NCI-H1092 treated with DMSO at 0.1 percent for 48 hours (cell line): Measurements from ENCODE around the gene H19.

Experiments
- DNase-seq: peaks from one replicate; lab custom pipeline; 2025; lab: John Stamatoyannopoulos, UW

The H19 gene

DNA sequence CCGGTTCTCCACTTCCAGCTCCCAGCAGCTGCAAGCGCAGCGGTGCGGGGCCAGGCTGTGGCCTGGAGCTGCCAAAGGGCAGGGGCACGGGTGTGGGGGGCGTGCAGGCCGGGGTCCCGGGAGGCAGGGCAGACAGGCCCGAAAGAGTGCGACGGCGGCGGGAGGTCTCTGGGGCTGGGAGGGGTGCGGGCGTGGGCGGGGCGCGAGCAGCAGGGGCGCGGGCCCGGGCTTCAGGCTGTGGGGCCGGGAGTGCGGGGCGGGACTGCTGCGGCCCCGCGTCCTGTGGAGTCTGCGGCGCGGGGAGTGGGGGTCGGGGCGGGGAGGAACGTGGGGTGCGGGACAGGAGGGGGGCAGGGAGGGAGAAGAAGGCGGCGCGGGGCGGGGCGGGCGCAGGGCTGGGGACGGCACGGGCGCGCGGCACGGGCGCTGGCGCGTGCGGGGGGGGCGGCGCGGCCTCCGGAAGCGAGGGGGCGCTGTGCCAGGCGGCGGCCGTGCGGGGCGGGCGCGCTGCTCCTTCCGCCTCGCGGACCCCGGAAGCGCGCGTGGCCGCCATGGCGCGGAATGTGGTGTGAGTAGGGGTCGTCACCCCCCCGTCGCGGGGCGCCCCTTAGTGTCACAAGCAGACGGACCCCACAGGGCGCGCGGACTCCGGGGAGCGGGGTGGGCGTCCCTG, 50.7 kb downstream of the H19 start, which contains the start of gene MRPL23:
Gene MRPL23 (plus strand): TSS at position 521 of the 673 bp plus-strand sequence. CDS start 31 bp downstream, at position 552.
- DNase-seq: no peak
